C4-2B (cell line): ENCODE data around the gene ADGRV1.

Experiments used
- H3K27ac ChIP-seq: fragments of 450-650 bp; 2 replicates; pipeline ENCODE4 v1.5.1; 2017
- ZFX ChIP-seq: fragments of 450-650 bp; IDR thresholded peaks from 2 replicates; pipeline ENCODE4 v1.6.1; 2017
- TF ChIP-seq, protein P1 (sequence below): fragments of 450-650 bp; conservative IDR thresholded peaks from 2 replicates; pipeline ENCODE4 v1.5.1; 2017; ENCODE audit warnings: mild to moderate bottlenecking

ADGRV1 gene, protein sequence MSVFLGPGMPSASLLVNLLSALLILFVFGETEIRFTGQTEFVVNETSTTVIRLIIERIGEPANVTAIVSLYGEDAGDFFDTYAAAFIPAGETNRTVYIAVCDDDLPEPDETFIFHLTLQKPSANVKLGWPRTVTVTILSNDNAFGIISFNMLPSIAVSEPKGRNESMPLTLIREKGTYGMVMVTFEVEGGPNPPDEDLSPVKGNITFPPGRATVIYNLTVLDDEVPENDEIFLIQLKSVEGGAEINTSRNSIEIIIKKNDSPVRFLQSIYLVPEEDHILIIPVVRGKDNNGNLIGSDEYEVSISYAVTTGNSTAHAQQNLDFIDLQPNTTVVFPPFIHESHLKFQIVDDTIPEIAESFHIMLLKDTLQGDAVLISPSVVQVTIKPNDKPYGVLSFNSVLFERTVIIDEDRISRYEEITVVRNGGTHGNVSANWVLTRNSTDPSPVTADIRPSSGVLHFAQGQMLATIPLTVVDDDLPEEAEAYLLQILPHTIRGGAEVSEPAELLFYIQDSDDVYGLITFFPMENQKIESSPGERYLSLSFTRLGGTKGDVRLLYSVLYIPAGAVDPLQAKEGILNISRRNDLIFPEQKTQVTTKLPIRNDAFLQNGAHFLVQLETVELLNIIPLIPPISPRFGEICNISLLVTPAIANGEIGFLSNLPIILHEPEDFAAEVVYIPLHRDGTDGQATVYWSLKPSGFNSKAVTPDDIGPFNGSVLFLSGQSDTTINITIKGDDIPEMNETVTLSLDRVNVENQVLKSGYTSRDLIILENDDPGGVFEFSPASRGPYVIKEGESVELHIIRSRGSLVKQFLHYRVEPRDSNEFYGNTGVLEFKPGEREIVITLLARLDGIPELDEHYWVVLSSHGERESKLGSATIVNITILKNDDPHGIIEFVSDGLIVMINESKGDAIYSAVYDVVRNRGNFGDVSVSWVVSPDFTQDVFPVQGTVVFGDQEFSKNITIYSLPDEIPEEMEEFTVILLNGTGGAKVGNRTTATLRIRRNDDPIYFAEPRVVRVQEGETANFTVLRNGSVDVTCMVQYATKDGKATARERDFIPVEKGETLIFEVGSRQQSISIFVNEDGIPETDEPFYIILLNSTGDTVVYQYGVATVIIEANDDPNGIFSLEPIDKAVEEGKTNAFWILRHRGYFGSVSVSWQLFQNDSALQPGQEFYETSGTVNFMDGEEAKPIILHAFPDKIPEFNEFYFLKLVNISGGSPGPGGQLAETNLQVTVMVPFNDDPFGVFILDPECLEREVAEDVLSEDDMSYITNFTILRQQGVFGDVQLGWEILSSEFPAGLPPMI (N-terminal part only)

GRCh38 chr5:90558344-90559192, at the start of gene ADGRV1:
Gene ADGRV1 (plus strand): TSS chr5:90558797. CDS start chr5:90558896, 99 bp downstream.
- peak within 1 kb of the TSS; percentile 57 for H3K27ac ChIP-seq
- TF ChIP-seq, protein P1, sequence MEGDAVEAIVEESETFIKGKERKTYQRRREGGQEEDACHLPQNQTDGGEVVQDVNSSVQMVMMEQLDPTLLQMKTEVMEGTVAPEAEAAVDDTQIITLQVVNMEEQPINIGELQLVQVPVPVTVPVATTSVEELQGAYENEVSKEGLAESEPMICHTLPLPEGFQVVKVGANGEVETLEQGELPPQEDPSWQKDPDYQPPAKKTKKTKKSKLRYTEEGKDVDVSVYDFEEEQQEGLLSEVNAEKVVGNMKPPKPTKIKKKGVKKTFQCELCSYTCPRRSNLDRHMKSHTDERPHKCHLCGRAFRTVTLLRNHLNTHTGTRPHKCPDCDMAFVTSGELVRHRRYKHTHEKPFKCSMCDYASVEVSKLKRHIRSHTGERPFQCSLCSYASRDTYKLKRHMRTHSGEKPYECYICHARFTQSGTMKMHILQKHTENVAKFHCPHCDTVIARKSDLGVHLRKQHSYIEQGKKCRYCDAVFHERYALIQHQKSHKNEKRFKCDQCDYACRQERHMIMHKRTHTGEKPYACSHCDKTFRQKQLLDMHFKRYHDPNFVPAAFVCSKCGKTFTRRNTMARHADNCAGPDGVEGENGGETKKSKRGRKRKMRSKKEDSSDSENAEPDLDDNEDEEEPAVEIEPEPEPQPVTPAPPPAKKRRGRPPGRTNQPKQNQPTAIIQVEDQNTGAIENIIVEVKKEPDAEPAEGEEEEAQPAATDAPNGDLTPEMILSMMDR = no peak
- TF ChIP-seq ZFX = peak; percentile 74

DNA sequence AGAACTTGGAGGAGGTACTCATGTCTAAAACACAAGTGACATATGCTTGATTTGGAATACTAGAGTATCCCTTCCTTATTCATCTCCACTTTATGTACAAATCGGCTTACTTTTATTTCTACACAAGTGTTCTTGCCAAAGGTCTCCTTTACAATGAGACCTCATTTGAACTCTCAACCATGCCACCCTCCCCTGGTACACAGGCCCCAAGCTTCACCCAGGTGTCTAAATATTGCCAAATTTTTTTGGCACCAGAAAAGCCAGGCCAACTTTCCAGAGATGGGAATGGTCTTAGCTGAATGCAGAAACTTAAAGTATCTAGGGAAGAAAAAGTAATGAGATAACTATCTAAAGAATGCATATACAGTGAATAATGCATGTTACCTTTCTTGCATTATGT, 48.2 kb upstream of the ADGRV1 start:
- no peak overlapping the region for H3K27ac ChIP-seq
- no peak for TF ChIP-seq ZFX
- TF ChIP-seq, protein P1 = no peak

- TF ChIP-seq, protein P1 = no peak
- TF ChIP-seq ZFX = no peak
- no peak overlapping the region for H3K27ac ChIP-seq
Observed at GRCh38 chr5:90514520-90514919, 44.1 kb upstream of the ADGRV1 start.

GRCh38 chr5:90518661-90519060, 39.9 kb upstream of the ADGRV1 start:
- TF ChIP-seq ZFX = no peak
- TF ChIP-seq, protein P1 = no peak

GRCh38 chr5:90519081-90519480, 39.5 kb upstream of the ADGRV1 start:
- no peak overlapping the region for H3K27ac ChIP-seq
- TF ChIP-seq, protein P1 = no peak
- no peak for TF ChIP-seq ZFX

More at GRCh38 chr5:90518661-90519060, 39.9 kb upstream of the ADGRV1 start:
- no peak overlapping the region for H3K27ac ChIP-seq

DNA sequence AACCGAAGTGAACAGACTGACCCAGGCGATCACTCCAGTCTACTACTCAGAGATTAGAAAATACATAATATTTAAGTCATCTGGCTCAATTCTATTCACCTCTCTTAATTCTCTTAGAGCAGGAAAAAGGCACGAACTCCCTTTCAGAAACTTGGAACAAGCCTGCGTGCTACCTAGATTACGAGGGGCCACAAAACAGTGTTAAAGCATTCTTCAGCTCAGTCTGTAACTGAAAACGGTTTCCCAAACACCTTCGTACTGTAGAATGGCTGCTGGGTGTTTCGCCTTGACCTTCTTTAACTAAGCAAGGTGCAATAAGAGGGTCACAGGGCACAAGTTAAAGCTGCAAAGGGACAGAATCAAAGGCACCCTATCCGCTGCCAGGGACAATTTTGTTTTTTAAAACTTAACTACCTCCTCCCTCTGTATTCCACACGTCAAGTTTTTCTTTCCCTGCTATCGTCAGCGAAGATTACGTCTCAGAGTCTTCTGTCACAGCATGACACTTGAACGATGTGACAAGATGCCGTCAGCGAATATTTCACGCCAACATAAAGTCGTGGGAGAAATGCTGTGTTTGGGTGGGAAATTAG, 29.9 kb upstream of the ADGRV1 start:
- peak overlapping the region; percentile 92 for H3K27ac ChIP-seq
- no peak for TF ChIP-seq ZFX
- TF ChIP-seq, protein P1 = no peak
